ENCODE measurements around the gene RAB3IL1.
A peak's percentile ranks its signal among the peaks of the same experiment; 100 is the strongest.

The RAB3IL1 gene

DNA sequence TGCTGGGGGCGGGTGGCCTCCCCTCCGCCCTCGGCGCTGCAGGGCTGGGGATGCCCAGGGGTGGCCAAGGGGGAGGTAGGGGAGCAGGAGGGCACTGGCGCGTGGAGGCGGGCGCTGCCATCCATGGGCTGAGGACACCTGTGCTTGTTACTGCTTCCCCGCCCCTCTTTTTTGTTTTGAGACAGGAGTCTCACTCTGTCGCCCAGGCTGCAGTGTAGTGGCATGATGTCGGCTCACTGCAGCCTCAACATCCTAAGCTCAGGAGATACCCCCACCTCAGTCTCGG is 25.3 kb downstream of the RAB3IL1 start:
- Histone ChIP-seq H2BK120ac (ENCODE audit: low read depth, low read length) (no peak overlapping the region), H2AFZ (ENCODE audit: low read depth, low read length) (peak overlapping the region; percentile 59), H3K4me3 (ENCODE audit: insufficient read depth in 1 of 2, low read depth in 1 of 2, low read length in 2 of 2) (peak overlapping the region; percentile 55 to 89), H2BK5ac (ENCODE audit: low read depth, low read length, poor library complexity, severe bottlenecking) (no peak overlapping the region), H4K8ac (ENCODE audit: low read length) (peak overlapping the region; percentile 49), H3K18ac (ENCODE audit: low read depth in 1 of 2, low read length in 2 of 2) (peak overlapping the region in 1 of 2 experiments; percentile 24), H3K4me2 (ENCODE audit: low read length, poor library complexity, severe bottlenecking) (peak overlapping the region; percentile 97), H2BK15ac (ENCODE audit: low read depth, poor library complexity, severe bottlenecking) (peak overlapping the region; percentile 17), H3K79me1 (replicated peaks; ENCODE audit: low read length, poor library complexity, severe bottlenecking) (peaks cover 11% of the 10 kb centered on the region), H2AK5ac (ENCODE audit: low read length, severe bottlenecking) (no peak overlapping the region), H2BK12ac (ENCODE audit: low read length in 2 of 2) (peak overlapping the region in 1 of 2 experiments; percentile 10), H3K4me1 (ENCODE audit: control insufficient read depth, insufficient read depth, low read depth, low read length) (peaks cover 27% of the 10 kb centered on the region), H3K9ac (ENCODE audit: low read length) (no peak overlapping the region), H3K4ac (ENCODE audit: low read depth in 1 of 2, low read length in 2 of 2) (no peak overlapping the region), H3K36me3 (ENCODE audit: control insufficient read depth in 1 of 2, insufficient read depth in 2 of 2, low read depth in 1 of 2, low read length in 2 of 2) (peaks cover 0 to 19% of the 10 kb centered on the region in 2 experiments), H4K91ac (ENCODE audit: low read length) (peak overlapping the region; percentile 44), H3K27ac (ENCODE audit: low read length, poor library complexity, severe bottlenecking) (no peak overlapping the region), H3K23ac (ENCODE audit: low read length in 2 of 2) (no peak overlapping the region), H3K27me3 (ENCODE audit: control insufficient read depth in 1 of 2, insufficient read depth in 1 of 2, low read length in 2 of 2) (no peaks in the 10 kb centered on the region), H3K9me3 (ENCODE audit: control insufficient read depth, low read length) (no peaks in the 10 kb centered on the region), H3K14ac (ENCODE audit: low read length in 2 of 2) (no peak overlapping the region)
- no peak for DNase-seq
- 37% methylated on average over 12 of the region's 12 CpGs for WGBS

DNA sequence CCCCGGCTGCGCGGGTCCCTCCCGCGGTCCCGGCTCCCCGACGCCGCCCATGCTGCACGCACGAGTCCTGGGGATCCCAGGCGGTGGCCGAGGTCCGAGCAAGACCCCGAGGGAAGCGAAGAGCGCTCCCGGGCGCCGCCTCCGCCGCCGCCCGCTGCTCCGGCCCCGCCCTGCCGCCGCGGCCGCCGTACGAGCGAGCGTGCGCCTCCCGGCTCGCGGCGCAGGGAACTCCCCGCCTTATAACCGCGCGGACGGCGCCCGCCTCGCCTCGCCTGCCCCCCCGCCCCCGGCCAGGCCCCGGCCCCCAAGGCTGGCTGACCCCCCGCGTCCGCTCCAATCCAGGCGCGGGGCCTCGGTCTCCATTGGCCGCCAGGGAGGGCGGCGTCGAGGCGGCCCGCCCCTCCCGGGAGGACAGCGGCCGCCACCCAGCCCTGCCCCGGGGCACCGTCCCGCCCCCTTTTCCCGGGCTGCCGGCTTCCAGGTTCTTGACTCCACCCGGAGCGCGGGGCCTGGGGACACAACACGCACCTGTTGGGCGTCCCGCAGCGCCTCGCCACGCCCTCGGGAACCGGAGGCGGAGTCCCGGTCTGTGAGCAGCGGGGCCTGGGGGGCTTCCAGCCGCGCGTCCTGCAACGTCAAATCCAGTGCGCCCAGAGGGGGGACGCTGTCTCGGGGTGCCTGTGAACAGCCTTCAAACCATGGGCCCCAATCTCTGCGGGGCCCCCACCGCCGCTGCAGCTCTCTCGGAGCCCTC is 25.9 kb downstream of the RAB3IL1 start, which contains the start of gene FADS3:
FADS3 (minus strand) TSS at position 215 of the 754 bp plus-strand sequence; CDS start at position 51, 164 bp downstream.
- Histone ChIP-seq H3K18ac (ENCODE audit: low read depth in 1 of 2, low read length in 2 of 2) (peak within 1 kb of the TSS; percentile 46 to 78), H3K14ac (ENCODE audit: low read length in 2 of 2) (peak within 1 kb of the TSS; percentile 8 to 82), H4K91ac (ENCODE audit: low read length) (peak within 1 kb of the TSS; percentile 48), H2AFZ (ENCODE audit: low read depth, low read length) (peak within 1 kb of the TSS; percentile 97), H3K27ac (ENCODE audit: low read length, poor library complexity, severe bottlenecking) (no peak within 1 kb of the TSS), H3K36me3 (ENCODE audit: control insufficient read depth in 1 of 2, insufficient read depth in 2 of 2, low read depth in 1 of 2, low read length in 2 of 2) (peaks cover 2 to 13% of the 10 kb centered on the region in 2 experiments), H2AK5ac (ENCODE audit: low read length, severe bottlenecking) (peak within 1 kb of the TSS; percentile 33), H3K4me1 (ENCODE audit: control insufficient read depth, insufficient read depth, low read depth, low read length) (peaks cover 27% of the 10 kb centered on the region), H2BK12ac (ENCODE audit: low read length in 2 of 2) (peak within 1 kb of the TSS in 1 of 2 experiments; percentile 92), H2BK5ac (ENCODE audit: low read depth, low read length, poor library complexity, severe bottlenecking) (no peak within 1 kb of the TSS), H4K8ac (ENCODE audit: low read length) (peak within 1 kb of the TSS; percentile 49), H2BK120ac (ENCODE audit: low read depth, low read length) (peak within 1 kb of the TSS; percentile 77), H3K23ac (ENCODE audit: low read length in 2 of 2) (peak within 1 kb of the TSS in 1 of 2 experiments; percentile 70), H3K4me2 (ENCODE audit: low read length, poor library complexity, severe bottlenecking) (peak within 1 kb of the TSS; percentile 97), H3K4me3 (ENCODE audit: insufficient read depth in 1 of 2, low read depth in 1 of 2, low read length in 2 of 2) (peak within 1 kb of the TSS; percentile 89 to 93), H2BK15ac (ENCODE audit: low read depth, poor library complexity, severe bottlenecking) (peak within 1 kb of the TSS; percentile 85), H3K27me3 (ENCODE audit: control insufficient read depth in 1 of 2, insufficient read depth in 1 of 2, low read length in 2 of 2) (no peaks in the 10 kb centered on the region), H3K79me1 (replicated peaks; ENCODE audit: low read length, poor library complexity, severe bottlenecking) (peaks cover 16% of the 10 kb centered on the region), H3K4ac (ENCODE audit: low read depth in 1 of 2, low read length in 2 of 2) (peak within 1 kb of the TSS; percentile 19 to 71), H3K9me3 (ENCODE audit: control insufficient read depth, low read length) (no peaks in the 10 kb centered on the region), H3K9ac (ENCODE audit: low read length) (peak within 1 kb of the TSS; percentile 88)
- peak; percentile 84 for DNase-seq
- 4% methylated on average over 42 of the region's 96 CpGs for WGBS

DNA sequence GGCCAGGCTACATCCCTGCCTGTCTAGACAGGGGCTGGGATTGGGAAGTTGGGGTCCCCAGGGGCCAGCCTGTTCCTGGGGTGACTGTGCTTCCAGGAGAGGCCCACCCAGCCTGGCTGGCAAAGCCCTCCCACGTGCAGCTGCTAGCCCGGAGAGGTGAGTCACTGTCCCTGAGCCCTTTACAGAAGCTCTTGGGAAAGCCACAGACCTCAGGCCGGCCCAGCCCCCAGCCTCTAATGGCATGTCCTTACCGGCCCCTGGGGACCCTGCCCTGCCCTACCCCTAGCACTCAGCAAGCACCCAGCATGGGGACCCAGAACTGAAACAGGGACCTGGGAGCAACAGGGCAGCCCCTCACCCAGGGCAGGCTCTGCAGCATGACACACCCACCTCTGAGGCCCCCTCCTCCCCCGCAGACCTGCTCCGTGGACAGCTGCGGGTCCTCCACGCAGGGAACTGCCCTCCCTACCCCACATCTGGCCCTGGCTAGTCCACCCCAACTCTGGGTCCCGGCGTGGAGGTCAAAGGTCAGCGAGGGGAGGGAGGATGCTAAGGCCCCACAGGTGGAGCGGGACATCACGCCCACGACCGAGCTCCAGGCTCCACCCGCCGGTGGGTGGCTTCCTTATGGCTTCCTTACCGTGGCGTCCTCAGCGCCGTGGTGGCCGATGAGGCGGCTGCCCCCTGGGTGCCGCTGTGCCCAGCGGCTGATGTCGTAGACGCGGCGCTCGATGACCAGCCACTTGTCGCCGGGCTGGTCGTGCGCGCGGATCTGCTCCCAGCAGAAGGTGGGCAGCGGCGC is 26.6 kb downstream of the RAB3IL1 start:
- H3K4me1 ChIP-seq (ENCODE audit: control insufficient read depth, insufficient read depth, low read depth, low read length) = peaks cover 27% of the 10 kb centered on the region
- H3K4ac ChIP-seq (ENCODE audit: low read depth in 1 of 2, low read length in 2 of 2) = peak overlapping the region; percentile 19 to 71
- peak; percentile 90 for DNase-seq
- peaks cover 24% of the 10 kb centered on the region for H3K79me1 ChIP-seq (replicated peaks; ENCODE audit: low read length, poor library complexity, severe bottlenecking)
- H2BK12ac ChIP-seq (ENCODE audit: low read length in 2 of 2) = peak overlapping the region in 1 of 2 experiments; percentile 92
- H2BK120ac ChIP-seq (ENCODE audit: low read depth, low read length) = no peak overlapping the region
- H3K36me3 ChIP-seq (ENCODE audit: control insufficient read depth in 1 of 2, insufficient read depth in 2 of 2, low read depth in 1 of 2, low read length in 2 of 2) = peaks cover 6 to 10% of the 10 kb centered on the region in 2 experiments
- H3K4me2 ChIP-seq (ENCODE audit: low read length, poor library complexity, severe bottlenecking) = peak overlapping the region; percentile 64
- no peaks in the 10 kb centered on the region for H3K27me3 ChIP-seq (ENCODE audit: control insufficient read depth in 1 of 2, insufficient read depth in 1 of 2, low read length in 2 of 2)
- H4K8ac ChIP-seq (ENCODE audit: low read length) = peak overlapping the region; percentile 39
- H2BK15ac ChIP-seq (ENCODE audit: low read depth, poor library complexity, severe bottlenecking) = peak overlapping the region; percentile 85
- peak overlapping the region; percentile 33 for H2AK5ac ChIP-seq (ENCODE audit: low read length, severe bottlenecking)
- peak overlapping the region; percentile 88 for H3K9ac ChIP-seq (ENCODE audit: low read length)
- peak overlapping the region; percentile 97 for H2AFZ ChIP-seq (ENCODE audit: low read depth, low read length)
- H3K14ac ChIP-seq (ENCODE audit: low read length in 2 of 2) = peak overlapping the region; percentile 8 to 82
- H3K4me3 ChIP-seq (ENCODE audit: insufficient read depth in 1 of 2, low read depth in 1 of 2, low read length in 2 of 2) = peak overlapping the region; percentile 89 to 93
- H3K9me3 ChIP-seq (ENCODE audit: control insufficient read depth, low read length) = no peaks in the 10 kb centered on the region
- H4K91ac ChIP-seq (ENCODE audit: low read length) = peak overlapping the region; percentile 48
- H3K18ac ChIP-seq (ENCODE audit: low read depth in 1 of 2, low read length in 2 of 2) = peak overlapping the region; percentile 46 to 78
- peak overlapping the region in 1 of 2 experiments; percentile 70 for H3K23ac ChIP-seq (ENCODE audit: low read length in 2 of 2)
- WGBS = 0% methylated on average over 21 of the region's 38 CpGs
- no peak overlapping the region for H3K27ac ChIP-seq (ENCODE audit: low read length, poor library complexity, severe bottlenecking)
- H2BK5ac ChIP-seq (ENCODE audit: low read depth, low read length, poor library complexity, severe bottlenecking) = no peak overlapping the region

DNA sequence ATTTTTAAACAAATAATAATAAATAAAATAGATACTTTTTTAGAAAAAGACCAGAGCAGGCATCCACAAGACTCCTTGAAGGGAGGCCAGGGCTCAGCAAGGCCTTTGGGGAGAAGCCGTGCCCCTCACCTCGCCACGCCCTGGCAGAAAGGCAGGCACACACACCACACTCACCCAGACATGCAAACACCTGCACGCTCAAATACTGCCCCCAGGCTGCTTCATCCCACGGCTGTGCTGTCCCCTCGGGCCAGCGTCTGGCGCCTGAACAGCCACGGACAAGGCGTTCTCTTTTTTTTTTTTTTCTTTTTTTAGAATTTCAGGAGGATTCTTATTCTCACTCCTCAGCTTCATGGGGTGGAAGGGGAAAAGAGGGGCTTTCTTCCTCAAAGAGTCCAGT is 27.5 kb downstream of the RAB3IL1 start:
- Histone ChIP-seq H3K4me2 (ENCODE audit: low read length, poor library complexity, severe bottlenecking) (peak overlapping the region; percentile 64), H2BK5ac (ENCODE audit: low read depth, low read length, poor library complexity, severe bottlenecking) (no peak overlapping the region), H3K23ac (ENCODE audit: low read length in 2 of 2) (no peak overlapping the region), H3K4me1 (ENCODE audit: control insufficient read depth, insufficient read depth, low read depth, low read length) (peaks cover 27% of the 10 kb centered on the region), H3K14ac (ENCODE audit: low read length in 2 of 2) (no peak overlapping the region), H2BK12ac (ENCODE audit: low read length in 2 of 2) (peak overlapping the region in 1 of 2 experiments; percentile 92), H4K8ac (ENCODE audit: low read length) (peak overlapping the region; percentile 10), H3K79me1 (replicated peaks; ENCODE audit: low read length, poor library complexity, severe bottlenecking) (peaks cover 28% of the 10 kb centered on the region), H4K91ac (ENCODE audit: low read length) (no peak overlapping the region), H2BK120ac (ENCODE audit: low read depth, low read length) (no peak overlapping the region), H3K18ac (ENCODE audit: low read depth in 1 of 2, low read length in 2 of 2) (no peak overlapping the region), H2AK5ac (ENCODE audit: low read length, severe bottlenecking) (peak overlapping the region; percentile 33), H3K27ac (ENCODE audit: low read length, poor library complexity, severe bottlenecking) (no peak overlapping the region), H3K4me3 (ENCODE audit: insufficient read depth in 1 of 2, low read depth in 1 of 2, low read length in 2 of 2) (peak overlapping the region in 1 of 2 experiments; percentile 93), H3K9ac (ENCODE audit: low read length) (no peak overlapping the region), H2BK15ac (ENCODE audit: low read depth, poor library complexity, severe bottlenecking) (no peak overlapping the region), H3K9me3 (ENCODE audit: control insufficient read depth, low read length) (no peaks in the 10 kb centered on the region), H3K27me3 (ENCODE audit: control insufficient read depth in 1 of 2, insufficient read depth in 1 of 2, low read length in 2 of 2) (no peaks in the 10 kb centered on the region), H3K4ac (ENCODE audit: low read depth in 1 of 2, low read length in 2 of 2) (no peak overlapping the region), H2AFZ (ENCODE audit: low read depth, low read length) (no peak overlapping the region), H3K36me3 (ENCODE audit: control insufficient read depth in 1 of 2, insufficient read depth in 2 of 2, low read depth in 1 of 2, low read length in 2 of 2) (peaks cover 0 to 14% of the 10 kb centered on the region in 2 experiments)
- DNase-seq = no peak
- 95% methylated on average over 8 of the region's 10 CpGs for WGBS

Measured in mesenchymal stem cell (in vitro differentiated cells and primary cell).